Mesendoderm (in vitro differentiated cells): ENCODE measurements around the gene RBBP8NL.

Experiments used
- DNase-seq: peaks from one replicate; pipeline ENCODE4 v3.0.0; 2013
- H2AK5ac ChIP-seq: 2 replicates; pipeline ENCODE4 v1.6.1; 2013; ENCODE audit warnings: low read length, inconsistent platforms
- H2BK120ac ChIP-seq: 2 replicates; pipeline ENCODE4 v1.6.1; 2013; ENCODE audit warnings: low read depth, mild to moderate bottlenecking, low read length, moderate library complexity, mixed read lengths
- H2BK15ac ChIP-seq: replicated peaks from 2 replicates; pipeline ENCODE4 v1.6.1; 2013; ENCODE audit warnings: low read depth, mild to moderate bottlenecking, moderate library complexity
- H2BK5ac ChIP-seq: 2 replicates; pipeline ENCODE4 v1.6.1; 2013; ENCODE audit warnings: low read length, inconsistent platforms
- H3K18ac ChIP-seq: 2 replicates; pipeline ENCODE4 v1.6.1; 2013; ENCODE audit warnings: mild to moderate bottlenecking, low read length, mixed read lengths
- H3K23ac ChIP-seq: one replicate; pipeline ENCODE4 v1.6.1; 2013; ENCODE audit warnings: low read length
- H3K27ac ChIP-seq: 2 replicates; pipeline ENCODE4 v1.5.1; 2013; ENCODE audit warnings: low read depth, mild to moderate bottlenecking, inconsistent platforms, low read length, moderate library complexity
- H3K27me3 ChIP-seq: 2 replicates; pipeline ENCODE4 v1.6.1; 2013; ENCODE audit warnings: low read length, control low read depth, mild to moderate bottlenecking, inconsistent platforms; ENCODE audit not compliant: insufficient read depth, poor library complexity
- H3K36me3 ChIP-seq: 2 replicates; pipeline ENCODE4 v1.6.1; 2013; ENCODE audit warnings: low read length, inconsistent platforms; ENCODE audit not compliant: control insufficient read depth, insufficient read depth
- H3K4ac ChIP-seq: one replicate; pipeline ENCODE4 v1.6.1; 2013; ENCODE audit warnings: low read depth, mild to moderate bottlenecking, low read length, moderate library complexity
- H3K4me1 ChIP-seq: 2 replicates; pipeline ENCODE4 v1.6.1; 2013; ENCODE audit warnings: low read depth, low read length, inconsistent platforms; ENCODE audit not compliant: control insufficient read depth
- H3K4me2 ChIP-seq: 2 replicates; pipeline ENCODE4 v1.6.1; 2013; ENCODE audit warnings: low read length
- H3K4me3 ChIP-seq: 2 replicates; pipeline ENCODE4 v1.5.1; 2013; ENCODE audit warnings: mild to moderate bottlenecking, low read length
- H3K56ac ChIP-seq: one replicate; pipeline ENCODE4 v1.6.1; 2013; ENCODE audit warnings: low read length
- H3K79me1 ChIP-seq: 2 replicates; pipeline ENCODE4 v1.6.1; 2013; ENCODE audit warnings: low read length, inconsistent platforms
- H3K79me2 ChIP-seq: 2 replicates; pipeline ENCODE4 v1.6.1; 2013; ENCODE audit warnings: mild to moderate bottlenecking, low read length; ENCODE audit not compliant: control insufficient read depth, insufficient read depth
- H3K9ac ChIP-seq: 2 replicates; pipeline ENCODE4 v1.6.1; 2013; ENCODE audit warnings: low read length, inconsistent platforms
- H4K5ac ChIP-seq: one replicate; pipeline ENCODE4 v1.6.1; 2013; ENCODE audit warnings: low read length
- H4K8ac ChIP-seq: one replicate; pipeline ENCODE4 v1.6.1; 2013; ENCODE audit warnings: low read depth, mild to moderate bottlenecking, control low read depth, low read length, moderate library complexity
- WGBS: extraction: QIAGEN DNeasy Blood & Tissue Kit; methylation state at CpG from one replicate; pipeline ENCODE4 v1.1.7; 2013; ENCODE audit warnings: low lambda C conversion rate, missing lambda C conversion rate; ENCODE audit not compliant: insufficient coverage; ENCODE audit errors: extremely low coverage; 5-methylcytosine and 5-hydroxymethylcytosine counted together

RBBP8NL gene

DNA sequence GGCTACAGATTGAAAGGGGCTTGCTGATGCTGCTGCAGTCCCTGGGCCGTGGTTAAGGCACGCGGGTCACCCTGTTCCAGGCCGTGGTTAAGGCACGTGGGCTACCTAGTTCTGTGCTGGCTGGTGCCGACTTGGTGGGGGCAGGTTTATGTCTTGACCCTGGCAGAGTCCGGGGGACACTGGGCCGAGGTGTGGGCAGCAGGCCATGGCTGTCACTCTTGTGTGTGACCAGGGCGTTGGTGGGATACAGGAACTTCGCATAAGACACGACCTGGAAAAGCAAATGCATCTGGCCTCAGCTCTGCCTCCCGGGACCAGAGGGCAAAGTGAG, 34.0 kb downstream of the RBBP8NL start:
- no CpG with 5 or more reads among the region's 12 CpGs for WGBS
- Histone ChIP-seq H2BK15ac (no peak overlapping the region), H3K9ac (no peak overlapping the region), H2AK5ac (no peak overlapping the region), H3K36me3 (peaks cover 7% of the 10 kb centered on the region), H3K4me3 (no peak overlapping the region), H2BK120ac (no peak overlapping the region), H3K56ac (no peak overlapping the region), H3K23ac (no peak overlapping the region), H3K79me1 (peaks cover 5% of the 10 kb centered on the region), H3K18ac (no peak overlapping the region), H4K8ac (no peak overlapping the region), H4K5ac (no peak overlapping the region), H3K4ac (no peak overlapping the region), H3K4me2 (no peak overlapping the region), H3K27me3 (no peaks in the 10 kb centered on the region), H3K27ac (no peak overlapping the region), H2BK5ac (no peak overlapping the region), H3K4me1 (no peaks in the 10 kb centered on the region), H3K79me2 (peaks cover 2% of the 10 kb centered on the region)
- DNase-seq = no peak

- Histone ChIP-seq H4K5ac (no peak overlapping the region), H3K27me3 (no peaks in the 10 kb centered on the region), H3K9ac (no peak overlapping the region), H3K27ac (no peak overlapping the region), H3K79me1 (peaks cover 10% of the 10 kb centered on the region), H3K4ac (no peak overlapping the region), H2BK15ac (no peak overlapping the region), H3K4me2 (no peak overlapping the region), H3K56ac (no peak overlapping the region), H3K4me3 (no peak overlapping the region), H2AK5ac (no peak overlapping the region), H3K79me2 (peaks cover 5% of the 10 kb centered on the region), H2BK120ac (no peak overlapping the region), H3K36me3 (peaks cover 8% of the 10 kb centered on the region), H3K4me1 (no peaks in the 10 kb centered on the region), H4K8ac (no peak overlapping the region), H3K18ac (no peak overlapping the region), H3K23ac (no peak overlapping the region), H2BK5ac (no peak overlapping the region)
- no CpG with 5 or more reads among the region's 21 CpGs for WGBS
- DNase-seq = no peak
These were observed 34.6 kb downstream of the RBBP8NL start for GRCh38 chr20:62392621-62393334.

- Histone ChIP-seq H2BK5ac (no peak overlapping the region), H3K4me1 (no peaks in the 10 kb centered on the region), H4K8ac (no peak overlapping the region), H3K27ac (no peak overlapping the region), H2BK15ac (no peak overlapping the region), H4K5ac (no peak overlapping the region), H2AK5ac (no peak overlapping the region), H3K36me3 (peaks cover 8% of the 10 kb centered on the region), H3K56ac (no peak overlapping the region), H3K4me3 (no peak overlapping the region), H3K79me1 (peaks cover 15% of the 10 kb centered on the region), H3K9ac (no peak overlapping the region), H3K79me2 (peaks cover 12% of the 10 kb centered on the region), H3K23ac (no peak overlapping the region), H3K18ac (no peak overlapping the region), H3K27me3 (no peaks in the 10 kb centered on the region), H3K4ac (no peak overlapping the region), H2BK120ac (no peak overlapping the region), H3K4me2 (no peak overlapping the region)
- no CpG with 5 or more reads among the region's 10 CpGs for WGBS
- no peak for DNase-seq
These were observed 35.3 kb downstream of the RBBP8NL start for GRCh38 chr20:62392077-62392418.

DNA sequence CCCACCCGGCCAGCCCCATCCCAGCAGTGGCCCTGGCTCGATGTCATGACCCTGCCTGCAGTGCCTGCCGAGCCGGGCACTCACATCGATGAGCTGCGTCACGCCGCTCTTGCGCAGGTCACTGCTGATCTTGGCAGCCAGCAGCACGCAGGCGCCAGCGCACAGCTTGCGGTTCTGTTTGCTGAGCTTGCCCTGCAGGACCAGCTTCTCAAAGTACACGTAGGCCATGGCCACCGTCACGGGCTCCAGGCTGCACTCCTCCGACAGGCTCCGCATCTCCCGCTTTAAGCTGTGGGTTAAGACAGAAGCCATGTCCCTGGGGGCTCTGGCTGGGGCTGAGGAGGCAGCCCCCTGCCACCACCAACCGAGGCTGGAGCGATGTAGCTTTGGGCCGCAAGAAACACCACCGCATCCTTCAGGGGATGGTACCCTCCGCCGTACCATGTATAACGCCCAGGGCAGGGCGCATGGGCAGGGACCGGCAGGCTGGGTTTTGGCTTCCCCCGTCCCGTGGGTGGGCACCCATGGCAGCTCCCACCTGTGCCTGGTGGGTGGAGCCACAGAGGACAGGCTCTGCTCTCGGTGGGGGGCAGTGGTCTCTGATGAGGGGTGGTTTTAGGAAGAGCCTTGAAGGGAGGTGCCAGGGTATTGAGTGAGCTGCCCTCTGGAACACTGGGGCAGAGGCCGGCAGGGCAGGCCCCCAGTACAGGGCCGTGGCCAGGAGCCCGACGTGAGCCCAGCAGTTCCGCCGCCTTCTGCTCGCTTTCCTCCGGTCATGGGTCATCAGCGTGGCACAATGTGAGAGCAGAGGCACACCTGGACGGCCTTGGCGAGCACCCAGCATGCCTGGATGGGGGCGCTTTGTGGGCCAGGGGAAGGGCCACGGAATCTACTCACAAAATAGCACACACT, 35.9 kb downstream of the RBBP8NL start:
- H4K8ac ChIP-seq = no peak overlapping the region
- H2BK15ac ChIP-seq = no peak overlapping the region
- DNase-seq = no peak
- peaks cover 8% of the 10 kb centered on the region for H3K36me3 ChIP-seq
- no peak overlapping the region for H3K56ac ChIP-seq
- peaks cover 15% of the 10 kb centered on the region for H3K79me1 ChIP-seq
- no CpG with 5 or more reads among the region's 44 CpGs for WGBS
- no peak overlapping the region for H3K18ac ChIP-seq
- H3K4me1 ChIP-seq = no peaks in the 10 kb centered on the region
- H3K79me2 ChIP-seq = peaks cover 15% of the 10 kb centered on the region
- H3K4me3 ChIP-seq = no peak overlapping the region
- no peak overlapping the region for H3K9ac ChIP-seq
- H4K5ac ChIP-seq = no peak overlapping the region
- H3K27me3 ChIP-seq = no peaks in the 10 kb centered on the region
- H2BK120ac ChIP-seq = no peak overlapping the region
- no peak overlapping the region for H2BK5ac ChIP-seq
- H2AK5ac ChIP-seq = no peak overlapping the region
- no peak overlapping the region for H3K4ac ChIP-seq
- H3K23ac ChIP-seq = no peak overlapping the region
- no peak overlapping the region for H3K4me2 ChIP-seq
- no peak overlapping the region for H3K27ac ChIP-seq

DNA sequence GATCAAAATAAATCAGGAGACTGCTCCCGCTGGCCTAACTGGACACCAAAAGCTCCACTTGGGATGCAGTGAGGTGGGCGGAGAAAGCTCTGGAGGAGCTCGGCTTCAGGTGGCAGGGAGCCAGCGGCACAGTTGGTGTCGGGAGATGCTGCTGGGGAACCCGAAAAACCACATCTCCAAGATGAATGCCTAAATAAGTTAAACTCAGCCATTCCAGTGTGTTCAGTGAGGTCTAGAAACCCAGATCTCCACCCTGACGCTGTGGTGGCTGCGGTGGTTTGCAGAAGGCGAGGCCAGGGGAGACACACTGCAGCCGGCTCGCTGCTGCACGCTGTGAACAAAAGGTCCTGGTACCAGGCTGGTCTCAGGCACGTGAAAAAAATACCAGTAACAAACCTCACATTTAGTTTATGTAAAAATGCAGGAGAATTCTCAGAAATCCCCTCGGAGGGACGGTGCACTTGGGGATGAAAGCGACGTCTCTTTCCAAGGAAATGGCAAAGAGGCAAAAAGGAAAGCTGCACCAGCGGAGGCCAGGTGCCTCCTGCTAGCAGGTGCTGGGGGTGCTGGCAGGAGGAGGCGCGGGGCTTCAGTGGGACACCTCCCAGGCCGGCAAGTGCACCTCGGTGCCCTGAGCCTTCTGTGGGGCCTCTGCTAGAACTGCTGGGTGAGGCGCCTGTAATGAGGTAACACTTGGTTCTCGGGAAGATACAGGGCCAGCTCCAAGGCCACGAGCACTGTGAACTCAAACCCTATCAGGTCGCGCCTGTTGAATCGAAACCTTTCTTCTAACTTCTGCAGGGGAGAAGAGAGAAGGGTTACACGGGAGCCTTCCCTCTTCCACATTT, 36.8 kb downstream of the RBBP8NL start:
- no peak overlapping the region for H2BK120ac ChIP-seq
- no peak overlapping the region for H3K4me2 ChIP-seq
- no peak overlapping the region for H3K18ac ChIP-seq
- H3K23ac ChIP-seq = no peak overlapping the region
- no peak for DNase-seq
- no peak overlapping the region for H3K4ac ChIP-seq
- peaks cover 21% of the 10 kb centered on the region for H3K79me2 ChIP-seq
- H2BK15ac ChIP-seq = no peak overlapping the region
- no peak overlapping the region for H2BK5ac ChIP-seq
- peaks cover 8% of the 10 kb centered on the region for H3K36me3 ChIP-seq
- H3K27me3 ChIP-seq = no peaks in the 10 kb centered on the region
- H3K56ac ChIP-seq = no peak overlapping the region
- H3K9ac ChIP-seq = no peak overlapping the region
- no peak overlapping the region for H3K4me3 ChIP-seq
- no peaks in the 10 kb centered on the region for H3K4me1 ChIP-seq
- H2AK5ac ChIP-seq = no peak overlapping the region
- H4K8ac ChIP-seq = no peak overlapping the region
- H3K79me1 ChIP-seq = peaks cover 18% of the 10 kb centered on the region
- H3K27ac ChIP-seq = no peak overlapping the region
- WGBS = no CpG with 5 or more reads among the region's 29 CpGs
- no peak overlapping the region for H4K5ac ChIP-seq
